LNCaP clone FGC (cell line): ENCODE data around the gene HTT.

Experiments
- DNase-seq: peaks from one replicate; pipeline ENCODE4 v3.0.0-alpha.2; 2011; ENCODE audit warnings: low read depth
- H3K4me3 ChIP-seq: 2 replicates; pipeline ENCODE4 v1.5.1; 2011; ENCODE audit warnings: mild to moderate bottlenecking, low read depth, low read length, control low read depth
- TF ChIP-seq, protein P1 (sequence below): IDR thresholded peaks from 2 replicates; pipeline ENCODE4 v1.5.1; 2012; ENCODE audit warnings: mild to moderate bottlenecking; ENCODE audit not compliant: control insufficient read depth, insufficient read depth; ENCODE audit errors: extremely low read depth

Gene HTT

DNA sequence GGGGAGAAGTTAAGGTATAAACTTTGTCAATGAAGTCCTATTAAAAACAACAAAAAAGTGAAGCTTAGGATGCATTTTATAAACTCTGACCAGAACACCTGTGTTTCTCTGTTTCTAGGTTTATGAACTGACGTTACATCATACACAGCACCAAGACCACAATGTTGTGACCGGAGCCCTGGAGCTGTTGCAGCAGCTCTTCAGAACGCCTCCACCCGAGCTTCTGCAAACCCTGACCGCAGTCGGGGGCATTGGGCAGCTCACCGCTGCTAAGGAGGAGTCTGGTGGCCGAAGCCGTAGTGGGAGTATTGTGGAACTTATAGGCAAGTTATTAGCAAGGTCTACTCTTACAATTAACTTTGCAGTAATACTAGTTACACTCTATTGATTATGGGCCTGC, 46.6 kb downstream of the HTT start:
- H3K4me3 ChIP-seq = no peak overlapping the region
- TF ChIP-seq, protein P1, sequence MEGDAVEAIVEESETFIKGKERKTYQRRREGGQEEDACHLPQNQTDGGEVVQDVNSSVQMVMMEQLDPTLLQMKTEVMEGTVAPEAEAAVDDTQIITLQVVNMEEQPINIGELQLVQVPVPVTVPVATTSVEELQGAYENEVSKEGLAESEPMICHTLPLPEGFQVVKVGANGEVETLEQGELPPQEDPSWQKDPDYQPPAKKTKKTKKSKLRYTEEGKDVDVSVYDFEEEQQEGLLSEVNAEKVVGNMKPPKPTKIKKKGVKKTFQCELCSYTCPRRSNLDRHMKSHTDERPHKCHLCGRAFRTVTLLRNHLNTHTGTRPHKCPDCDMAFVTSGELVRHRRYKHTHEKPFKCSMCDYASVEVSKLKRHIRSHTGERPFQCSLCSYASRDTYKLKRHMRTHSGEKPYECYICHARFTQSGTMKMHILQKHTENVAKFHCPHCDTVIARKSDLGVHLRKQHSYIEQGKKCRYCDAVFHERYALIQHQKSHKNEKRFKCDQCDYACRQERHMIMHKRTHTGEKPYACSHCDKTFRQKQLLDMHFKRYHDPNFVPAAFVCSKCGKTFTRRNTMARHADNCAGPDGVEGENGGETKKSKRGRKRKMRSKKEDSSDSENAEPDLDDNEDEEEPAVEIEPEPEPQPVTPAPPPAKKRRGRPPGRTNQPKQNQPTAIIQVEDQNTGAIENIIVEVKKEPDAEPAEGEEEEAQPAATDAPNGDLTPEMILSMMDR = no peak
- no peak for DNase-seq

DNA sequence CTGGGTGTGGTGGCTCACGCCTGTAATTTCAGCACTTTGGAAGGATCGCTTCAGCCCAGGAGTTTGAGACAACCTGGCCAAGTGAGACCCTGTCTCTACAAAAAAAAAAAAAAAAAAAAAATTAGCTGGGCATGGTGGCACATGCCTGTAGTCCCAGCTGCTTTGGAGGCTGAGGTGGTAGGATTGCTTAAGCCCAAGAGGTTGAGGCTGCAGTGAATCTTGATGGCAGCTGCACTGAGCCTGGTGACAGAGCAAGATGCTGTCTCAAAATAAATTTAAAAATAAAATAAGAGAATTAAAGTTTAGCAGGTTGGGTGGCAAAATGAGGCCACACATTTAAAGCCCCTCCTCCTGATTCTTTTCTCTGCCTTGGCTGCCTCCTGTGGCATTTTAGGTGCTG, 47.1 kb downstream of the HTT start:
- TF ChIP-seq, protein P1 = no peak
- no peak overlapping the region for H3K4me3 ChIP-seq
- DNase-seq = no peak

DNA sequence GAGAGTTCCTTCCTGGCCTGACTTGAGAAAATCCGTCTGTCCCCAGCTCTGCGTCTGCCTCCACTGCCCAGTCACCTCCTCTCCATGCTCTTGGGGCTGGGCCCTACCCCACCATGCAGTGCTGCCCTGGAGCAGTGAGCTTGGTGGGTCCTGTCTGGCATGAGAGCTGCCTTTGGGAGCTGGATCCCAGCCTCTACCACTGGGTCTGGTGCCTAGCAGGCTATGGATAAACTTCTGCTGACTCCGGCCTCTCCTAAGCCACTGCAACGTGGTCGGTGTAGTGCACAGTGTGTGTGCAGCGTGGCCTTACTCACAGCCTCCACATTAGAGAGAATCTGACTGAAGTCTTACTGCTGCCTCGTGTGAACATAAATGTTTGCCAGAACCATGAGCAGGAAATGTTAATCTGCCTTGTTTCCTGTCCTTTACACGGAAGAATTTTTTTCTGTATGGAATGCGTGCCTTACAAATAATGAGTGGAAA, 47.6 kb downstream of the HTT start:
- TF ChIP-seq, protein P1 = no peak
- no peak overlapping the region for H3K4me3 ChIP-seq
- DNase-seq = no peak

DNA sequence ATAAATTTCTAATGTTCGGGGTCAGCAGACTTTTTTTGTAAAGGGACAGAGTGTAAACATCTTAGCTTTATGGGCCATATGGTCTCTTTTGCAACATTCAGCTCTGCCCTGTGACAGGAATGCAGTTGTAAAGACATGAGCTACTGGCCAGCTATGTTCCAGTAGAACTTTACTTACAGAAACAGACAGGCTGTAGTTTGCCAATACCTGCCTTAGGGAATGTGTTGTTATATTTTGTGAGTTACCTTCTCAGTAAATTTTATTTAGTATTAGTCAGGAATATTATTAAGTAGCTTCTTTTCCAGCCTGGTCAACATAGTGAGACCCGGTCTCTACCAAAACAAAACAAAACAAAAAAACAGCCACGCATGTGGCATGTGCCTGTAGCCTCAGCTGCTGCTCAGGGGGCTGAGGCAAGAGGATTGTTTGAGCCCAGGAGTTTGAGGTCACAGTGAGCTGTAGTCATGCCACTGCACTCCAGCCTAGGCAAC, 48.7 kb downstream of the HTT start:
- TF ChIP-seq, protein P1 = no peak
- H3K4me3 ChIP-seq = no peak overlapping the region
- DNase-seq = no peak

DNA sequence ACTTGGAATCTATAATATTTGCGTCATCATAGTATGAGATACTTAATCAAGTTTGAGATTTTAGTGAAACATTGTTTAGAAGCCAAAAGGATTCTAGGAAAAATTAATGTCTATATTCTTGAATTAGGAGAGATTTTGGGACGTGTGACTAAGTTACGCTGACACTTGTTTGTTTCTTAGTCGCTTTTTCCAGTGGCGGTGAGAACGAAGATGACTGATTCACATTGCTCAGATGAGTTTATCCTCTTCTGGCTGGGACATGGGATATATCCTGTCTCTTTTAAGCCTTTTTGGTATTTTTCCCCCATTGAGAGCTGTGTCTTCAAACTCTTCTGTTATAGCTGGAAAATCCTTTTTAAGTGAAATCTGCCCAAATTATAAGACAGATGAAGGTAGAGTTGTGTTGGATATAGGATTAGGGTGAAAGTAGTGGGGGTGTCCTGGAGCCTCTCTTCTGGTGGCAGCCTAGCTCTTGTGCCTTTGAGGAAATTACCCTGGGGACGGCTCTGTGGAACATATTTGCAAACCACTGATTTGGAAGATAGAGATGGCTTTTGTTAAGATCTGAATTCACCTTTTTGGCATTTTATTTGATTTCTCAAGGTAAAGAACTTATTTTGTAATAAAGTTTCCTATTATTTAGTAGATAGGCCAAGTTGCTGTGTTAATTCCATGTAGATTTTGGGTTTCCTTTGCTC, 49.7 kb downstream of the HTT start:
- H3K4me3 ChIP-seq = no peak overlapping the region
- TF ChIP-seq, protein P1 = no peak
- no peak for DNase-seq

DNA sequence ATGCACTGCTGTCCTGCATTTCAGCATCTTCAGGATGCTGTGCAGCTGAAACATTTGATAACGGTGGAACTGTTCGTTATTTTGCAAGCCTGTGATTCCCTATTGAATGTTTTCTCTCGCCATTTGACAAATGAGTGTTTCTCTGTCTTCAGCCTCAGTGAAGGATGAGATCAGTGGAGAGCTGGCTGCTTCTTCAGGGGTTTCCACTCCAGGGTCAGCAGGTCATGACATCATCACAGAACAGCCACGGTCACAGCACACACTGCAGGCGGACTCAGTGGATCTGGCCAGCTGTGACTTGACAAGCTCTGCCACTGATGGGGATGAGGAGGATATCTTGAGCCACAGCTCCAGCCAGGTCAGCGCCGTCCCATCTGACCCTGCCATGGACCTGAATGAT, 52.6 kb downstream of the HTT start:
- H3K4me3 ChIP-seq = no peak overlapping the region
- TF ChIP-seq, protein P1 = no peak
- no peak for DNase-seq

DNA sequence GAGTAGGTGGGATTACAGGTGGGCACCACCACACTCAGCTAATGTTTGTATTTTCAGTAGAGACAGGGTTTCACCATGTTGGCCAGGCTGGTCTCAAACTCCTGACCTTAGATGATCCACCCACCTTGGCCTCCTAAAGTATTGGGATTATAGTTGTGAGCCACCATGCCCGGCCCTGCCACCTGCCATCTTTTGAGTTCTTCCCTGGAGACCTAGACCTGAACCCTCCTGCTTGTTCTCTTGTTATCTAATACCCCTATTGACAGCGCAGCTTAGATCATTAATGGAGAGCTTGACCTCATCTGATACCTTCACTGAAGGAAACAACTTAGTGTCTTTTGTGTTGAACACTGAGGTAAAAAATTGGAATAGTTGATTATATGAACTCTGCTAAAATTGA, 53.6 kb downstream of the HTT start:
- DNase-seq = no peak
- TF ChIP-seq, protein P1 = no peak
- H3K4me3 ChIP-seq = no peak overlapping the region
